Measurements from ENCODE around the gene LAMTOR1.

Gene LAMTOR1

DNA sequence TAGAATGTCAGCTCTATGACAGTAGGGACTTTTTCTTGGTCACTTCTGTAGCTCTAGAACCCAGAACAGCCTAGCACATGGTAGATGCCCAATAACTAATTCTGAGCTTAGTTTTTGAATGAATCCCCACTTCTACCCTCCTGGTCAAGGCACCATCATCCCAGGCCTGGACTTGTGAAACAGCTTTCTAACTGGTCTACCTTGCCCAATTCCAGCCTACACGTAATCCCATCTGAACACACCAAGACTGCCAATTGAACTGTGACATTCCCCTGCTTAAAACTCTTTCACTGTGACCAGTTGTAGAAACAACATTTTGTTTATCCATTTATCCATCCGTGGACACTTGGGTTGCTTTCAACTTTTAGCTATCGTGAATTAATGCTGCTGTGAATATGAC, 26.3 kb upstream of the LAMTOR1 start:
- DNase-seq (ENCODE audit: low read depth): no peak
- no peak overlapping the region for H3K4me3 ChIP-seq (ENCODE audit: low read depth, low read length)
- TF ChIP-seq, protein P1, sequence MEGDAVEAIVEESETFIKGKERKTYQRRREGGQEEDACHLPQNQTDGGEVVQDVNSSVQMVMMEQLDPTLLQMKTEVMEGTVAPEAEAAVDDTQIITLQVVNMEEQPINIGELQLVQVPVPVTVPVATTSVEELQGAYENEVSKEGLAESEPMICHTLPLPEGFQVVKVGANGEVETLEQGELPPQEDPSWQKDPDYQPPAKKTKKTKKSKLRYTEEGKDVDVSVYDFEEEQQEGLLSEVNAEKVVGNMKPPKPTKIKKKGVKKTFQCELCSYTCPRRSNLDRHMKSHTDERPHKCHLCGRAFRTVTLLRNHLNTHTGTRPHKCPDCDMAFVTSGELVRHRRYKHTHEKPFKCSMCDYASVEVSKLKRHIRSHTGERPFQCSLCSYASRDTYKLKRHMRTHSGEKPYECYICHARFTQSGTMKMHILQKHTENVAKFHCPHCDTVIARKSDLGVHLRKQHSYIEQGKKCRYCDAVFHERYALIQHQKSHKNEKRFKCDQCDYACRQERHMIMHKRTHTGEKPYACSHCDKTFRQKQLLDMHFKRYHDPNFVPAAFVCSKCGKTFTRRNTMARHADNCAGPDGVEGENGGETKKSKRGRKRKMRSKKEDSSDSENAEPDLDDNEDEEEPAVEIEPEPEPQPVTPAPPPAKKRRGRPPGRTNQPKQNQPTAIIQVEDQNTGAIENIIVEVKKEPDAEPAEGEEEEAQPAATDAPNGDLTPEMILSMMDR (IDR thresholded peaks at IDR 0.05; ENCODE audit: control insufficient read depth, extremely low read depth, insufficient read depth): no peak

DNA sequence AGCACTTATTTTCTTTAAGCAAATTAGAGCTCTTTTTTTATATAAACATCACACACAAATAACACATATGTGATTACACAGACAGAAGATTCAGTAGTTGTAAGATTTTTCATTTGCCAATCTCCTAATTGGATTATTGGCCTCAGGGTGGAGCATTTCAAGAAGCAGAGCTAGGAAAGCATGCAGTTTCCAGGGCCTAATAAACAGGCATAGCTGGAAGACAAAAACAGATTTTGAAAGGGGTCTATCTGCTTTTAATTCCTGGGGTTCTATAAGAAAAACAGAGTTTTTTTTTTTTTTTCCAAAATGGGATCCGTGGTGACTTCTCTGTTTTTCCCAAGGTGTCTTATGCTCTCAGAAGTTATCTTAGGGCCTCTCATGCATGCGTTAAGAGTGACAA, 24.8 kb upstream of the LAMTOR1 start:
- TF ChIP-seq, protein P1 (IDR thresholded peaks at IDR 0.05; ENCODE audit: control insufficient read depth, extremely low read depth, insufficient read depth): no peak
- no peak for DNase-seq (ENCODE audit: low read depth)
- H3K4me3 ChIP-seq (ENCODE audit: low read depth, low read length): no peak overlapping the region

DNA sequence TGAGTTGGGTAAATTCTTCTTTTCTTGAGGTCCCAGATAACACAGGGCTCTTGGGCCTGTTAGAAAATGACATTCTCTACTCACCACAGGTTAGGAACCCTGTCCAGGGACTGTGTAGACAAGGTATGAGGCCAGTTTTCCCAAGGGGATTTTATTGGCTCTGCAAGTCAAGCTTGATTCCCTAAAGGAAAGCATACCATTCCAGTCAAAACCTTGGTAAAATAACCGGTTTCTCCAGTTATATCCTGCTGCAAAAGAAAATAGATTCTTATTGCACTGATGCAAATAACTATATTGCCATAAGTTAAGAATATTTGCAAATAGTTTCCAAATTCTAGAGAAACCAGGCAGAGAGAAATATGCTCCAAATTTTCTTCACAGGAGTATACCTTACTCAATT, 22.9 kb upstream of the LAMTOR1 start:
- DNase-seq (ENCODE audit: low read depth): no peak
- TF ChIP-seq, protein P1 (IDR thresholded peaks at IDR 0.05; ENCODE audit: control insufficient read depth, extremely low read depth, insufficient read depth): no peak
- H3K4me3 ChIP-seq (ENCODE audit: low read depth, low read length): no peak overlapping the region

DNA sequence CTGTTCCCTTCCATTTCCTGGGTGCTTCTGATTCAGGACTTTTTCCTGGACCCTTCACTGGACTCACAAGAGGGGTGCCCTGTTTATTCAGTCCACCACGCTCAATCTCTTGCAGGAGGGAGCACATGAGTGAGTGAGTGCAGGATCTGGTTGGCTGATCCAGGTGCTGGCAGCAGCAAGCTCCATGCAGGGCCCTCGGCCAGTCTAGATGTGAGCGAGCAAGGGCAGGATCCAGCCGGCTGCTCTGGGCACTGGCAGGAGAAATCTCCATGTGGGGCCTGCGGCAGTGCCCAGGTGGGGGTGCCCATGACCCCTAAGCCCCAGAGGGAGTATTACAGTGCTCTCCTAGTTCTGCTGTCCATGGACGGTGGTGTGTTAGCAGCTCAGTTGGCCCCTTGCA, 20.9 kb upstream of the LAMTOR1 start:
- DNase-seq (ENCODE audit: low read depth): no peak
- TF ChIP-seq, protein P1 (IDR thresholded peaks at IDR 0.05; ENCODE audit: control insufficient read depth, extremely low read depth, insufficient read depth): no peak
- no peak overlapping the region for H3K4me3 ChIP-seq (ENCODE audit: low read depth, low read length)

DNA sequence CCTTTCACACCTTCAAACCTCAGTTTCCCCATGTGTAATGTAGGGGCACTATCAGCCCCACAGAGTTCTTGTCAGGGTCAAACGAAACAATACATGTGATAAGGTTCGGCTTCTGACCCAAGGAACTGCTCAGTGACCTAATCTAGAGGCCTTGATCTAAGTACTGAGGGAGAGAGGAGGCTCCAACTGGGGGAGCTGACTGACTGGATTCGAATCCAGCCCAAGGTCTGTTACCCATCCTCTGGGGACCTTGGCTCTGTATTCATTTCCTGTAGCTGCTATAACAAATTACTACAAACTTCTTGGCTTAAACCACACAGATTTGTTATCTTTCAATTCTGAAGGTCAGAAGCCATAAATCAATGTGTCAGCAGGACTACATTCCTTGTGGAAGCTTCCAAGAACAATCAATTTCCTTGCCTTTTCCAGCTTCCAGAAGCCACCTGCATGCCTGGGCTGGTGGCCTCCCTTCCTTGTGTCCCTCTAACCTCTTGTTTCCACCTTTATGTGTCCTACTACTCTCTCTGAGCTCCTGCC, 20.1 kb upstream of the LAMTOR1 start:
- TF ChIP-seq, protein P1 (IDR thresholded peaks at IDR 0.05; ENCODE audit: control insufficient read depth, extremely low read depth, insufficient read depth): no peak
- H3K4me3 ChIP-seq (ENCODE audit: low read depth, low read length): no peak overlapping the region

DNA sequence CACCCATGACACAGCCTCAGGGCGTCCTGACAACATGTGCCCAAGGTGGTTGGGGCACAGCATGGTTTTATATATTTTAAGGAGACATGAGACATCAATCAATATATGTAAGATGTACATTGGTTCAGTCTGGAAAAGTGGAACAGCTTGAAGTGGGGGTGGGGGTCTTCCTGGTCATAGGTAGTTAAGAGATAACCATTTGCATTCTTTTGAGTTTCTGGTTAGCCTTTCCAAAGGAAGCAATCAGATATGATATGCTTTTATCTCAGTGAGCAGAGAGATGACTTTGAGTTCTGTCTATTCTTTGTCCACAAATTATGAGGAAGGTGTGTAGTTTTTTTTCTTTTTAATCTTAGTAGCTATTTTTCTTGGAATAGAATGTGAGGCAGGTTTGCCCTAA, 19.5 kb upstream of the LAMTOR1 start:
- TF ChIP-seq, protein P1 (IDR thresholded peaks at IDR 0.05; ENCODE audit: control insufficient read depth, extremely low read depth, insufficient read depth): no peak
- no peak overlapping the region for H3K4me3 ChIP-seq (ENCODE audit: low read depth, low read length)
- DNase-seq (ENCODE audit: low read depth): no peak

More for the DNA sequence above, 20.1 kb upstream of the LAMTOR1 start:
- DNase-seq (ENCODE audit: low read depth): no peak

DNA sequence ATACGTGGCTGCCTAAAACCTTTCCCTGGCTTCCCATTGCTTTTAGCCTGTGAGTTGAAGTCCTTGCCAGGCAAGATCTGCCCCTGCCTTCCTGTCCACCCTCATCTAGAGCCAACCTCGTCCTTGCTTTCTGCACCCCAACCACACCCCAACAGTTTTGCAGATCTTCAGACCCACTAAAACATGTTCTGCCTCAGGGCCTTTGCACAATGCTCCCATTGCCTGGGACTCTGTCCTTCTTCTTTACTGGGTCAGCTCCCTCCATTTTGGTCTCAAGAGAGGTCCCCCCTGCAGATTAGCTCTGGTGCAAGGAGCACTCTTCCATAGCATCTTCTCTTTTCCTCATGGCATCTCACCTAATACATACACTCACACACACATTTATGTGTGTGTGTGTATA, 17.8 kb upstream of the LAMTOR1 start:
- no peak overlapping the region for H3K4me3 ChIP-seq (ENCODE audit: low read depth, low read length)
- TF ChIP-seq, protein P1 (IDR thresholded peaks at IDR 0.05; ENCODE audit: control insufficient read depth, extremely low read depth, insufficient read depth): no peak
- DNase-seq (ENCODE audit: low read depth): no peak

All from LNCaP clone FGC (cell line).